ENCODE data around the gene MSL3.

MSL3 gene

DNA sequence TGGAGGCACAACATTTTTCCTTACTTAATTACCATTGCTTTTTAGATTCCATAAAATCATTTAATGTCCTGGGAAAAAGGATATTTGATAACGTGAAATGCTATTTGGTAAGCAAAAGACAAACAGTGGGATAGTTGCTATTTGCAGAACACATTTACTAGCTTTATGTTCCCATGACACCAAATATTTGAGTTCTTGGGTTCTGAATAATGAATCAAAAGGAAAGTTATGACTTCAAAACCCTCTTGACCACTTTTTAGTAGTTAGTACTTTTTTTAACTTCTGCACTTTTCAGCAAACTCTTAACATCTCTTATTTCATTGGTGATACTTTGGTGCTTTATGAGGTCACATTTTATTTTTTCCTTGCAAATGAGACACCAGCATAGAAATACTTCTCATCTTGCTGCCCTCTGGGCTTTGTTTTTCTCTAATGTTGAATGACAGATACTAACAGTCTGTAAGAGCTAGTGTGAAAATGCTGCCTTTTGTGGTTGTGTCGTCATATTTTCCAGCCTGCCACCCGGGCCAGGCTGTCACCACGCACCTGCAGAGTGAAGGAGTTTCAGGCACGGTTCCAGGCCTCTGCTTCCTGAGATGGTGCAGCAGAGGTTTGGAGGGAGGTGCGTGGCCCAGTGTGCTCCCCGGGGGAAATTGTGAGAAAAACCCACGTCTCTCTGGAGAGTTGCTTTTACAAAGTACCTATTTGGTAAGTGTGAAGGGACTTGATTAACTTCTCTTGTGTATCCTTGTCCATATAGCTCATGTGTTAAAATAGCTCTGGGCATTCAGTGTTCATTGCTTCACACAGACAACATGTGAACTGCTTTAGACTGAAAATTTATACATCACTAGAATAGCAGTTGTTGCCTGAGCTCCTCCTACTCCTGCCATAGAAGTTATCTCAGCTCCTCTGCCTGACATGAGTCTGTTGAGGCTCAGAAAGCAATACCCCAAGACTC is 34.7 kb downstream of the MSL3 start (continued):
- no peak for TF ChIP-seq ZSCAN16 (tag by site-specific recombination; IDR thresholded peaks at IDR 0.05)
- no peak for TF ChIP-seq ZNF670 (tag by site-specific recombination; IDR thresholded peaks at IDR 0.05; ENCODE audit: low read depth)
- TF ChIP-seq, protein P1, sequence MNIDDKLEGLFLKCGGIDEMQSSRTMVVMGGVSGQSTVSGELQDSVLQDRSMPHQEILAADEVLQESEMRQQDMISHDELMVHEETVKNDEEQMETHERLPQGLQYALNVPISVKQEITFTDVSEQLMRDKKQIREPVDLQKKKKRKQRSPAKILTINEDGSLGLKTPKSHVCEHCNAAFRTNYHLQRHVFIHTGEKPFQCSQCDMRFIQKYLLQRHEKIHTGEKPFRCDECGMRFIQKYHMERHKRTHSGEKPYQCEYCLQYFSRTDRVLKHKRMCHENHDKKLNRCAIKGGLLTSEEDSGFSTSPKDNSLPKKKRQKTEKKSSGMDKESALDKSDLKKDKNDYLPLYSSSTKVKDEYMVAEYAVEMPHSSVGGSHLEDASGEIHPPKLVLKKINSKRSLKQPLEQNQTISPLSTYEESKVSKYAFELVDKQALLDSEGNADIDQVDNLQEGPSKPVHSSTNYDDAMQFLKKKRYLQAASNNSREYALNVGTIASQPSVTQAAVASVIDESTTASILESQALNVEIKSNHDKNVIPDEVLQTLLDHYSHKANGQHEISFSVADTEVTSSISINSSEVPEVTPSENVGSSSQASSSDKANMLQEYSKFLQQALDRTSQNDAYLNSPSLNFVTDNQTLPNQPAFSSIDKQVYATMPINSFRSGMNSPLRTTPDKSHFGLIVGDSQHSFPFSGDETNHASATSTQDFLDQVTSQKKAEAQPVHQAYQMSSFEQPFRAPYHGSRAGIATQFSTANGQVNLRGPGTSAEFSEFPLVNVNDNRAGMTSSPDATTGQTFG (tag by site-specific recombination; IDR thresholded peaks at IDR 0.05; ENCODE audit: borderline replicate concordance) = no peak
- TF ChIP-seq ZBTB17 (tag by site-specific recombination; IDR thresholded peaks at IDR 0.05) = 0 out of 2 replicates have a peak, but pooled peaks have one; percentile 21
- peak; percentile 45; the same call in 1 of the 2 replicates for TF ChIP-seq ZBTB21 (tag by site-specific recombination; IDR thresholded peaks at IDR 0.05)
- TF ChIP-seq ZEB2 (tag by site-specific recombination; IDR thresholded peaks at IDR 0.05) = 0 out of 2 replicates have a peak, but pooled peaks have one; percentile 29
- peak; percentile 52 for TF ChIP-seq ZNF341 (tag by site-specific recombination; IDR thresholded peaks at IDR 0.05; ENCODE audit: low read depth)
- TF ChIP-seq, protein P2, sequence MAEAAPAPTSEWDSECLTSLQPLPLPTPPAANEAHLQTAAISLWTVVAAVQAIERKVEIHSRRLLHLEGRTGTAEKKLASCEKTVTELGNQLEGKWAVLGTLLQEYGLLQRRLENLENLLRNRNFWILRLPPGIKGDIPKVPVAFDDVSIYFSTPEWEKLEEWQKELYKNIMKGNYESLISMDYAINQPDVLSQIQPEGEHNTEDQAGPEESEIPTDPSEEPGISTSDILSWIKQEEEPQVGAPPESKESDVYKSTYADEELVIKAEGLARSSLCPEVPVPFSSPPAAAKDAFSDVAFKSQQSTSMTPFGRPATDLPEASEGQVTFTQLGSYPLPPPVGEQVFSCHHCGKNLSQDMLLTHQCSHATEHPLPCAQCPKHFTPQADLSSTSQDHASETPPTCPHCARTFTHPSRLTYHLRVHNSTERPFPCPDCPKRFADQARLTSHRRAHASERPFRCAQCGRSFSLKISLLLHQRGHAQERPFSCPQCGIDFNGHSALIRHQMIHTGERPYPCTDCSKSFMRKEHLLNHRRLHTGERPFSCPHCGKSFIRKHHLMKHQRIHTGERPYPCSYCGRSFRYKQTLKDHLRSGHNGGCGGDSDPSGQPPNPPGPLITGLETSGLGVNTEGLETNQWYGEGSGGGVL (tag by site-specific recombination; IDR thresholded peaks at IDR 0.05) = 0 out of 2 replicates have a peak, but pooled peaks have one; percentile 11

DNA sequence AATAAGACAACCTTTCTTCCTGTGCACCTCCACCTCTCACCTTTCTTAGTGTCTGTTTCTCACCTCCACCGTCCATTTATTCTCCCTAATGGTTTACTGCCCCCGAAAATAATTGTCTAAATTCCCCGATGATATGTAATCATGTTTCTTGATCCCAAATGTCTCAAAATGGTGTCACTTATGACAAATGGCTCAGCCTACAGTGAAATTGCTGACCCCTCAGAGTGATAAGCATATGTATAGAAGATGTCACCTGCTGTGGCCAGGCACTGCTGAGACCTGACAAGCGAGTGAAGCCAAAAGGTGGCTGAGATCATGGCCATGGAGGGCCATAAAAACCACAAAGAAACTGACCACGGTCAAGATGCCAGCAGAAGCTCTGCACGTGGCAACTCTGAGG is 35.7 kb downstream of the MSL3 start:
- Histone ChIP-seq H3K36me3 (ENCODE audit: control insufficient read depth in 2 of 2, insufficient read depth in 1 of 2, low read length in 2 of 2) (no peaks in the 10 kb centered on the region), H3K27ac (ENCODE audit: extremely low read depth, low read depth, low read length) (no peak overlapping the region), H3K4me3 (ENCODE audit: low read depth, low read length) (no peak overlapping the region), H3K4me1 (ENCODE audit: control insufficient read depth, insufficient read depth, low read length) (no peaks in the 10 kb centered on the region; the same call in 1 of the 2 replicates), H3K9me3 (ENCODE audit: control insufficient read depth, insufficient read depth, low read depth, low read length) (no peaks in the 10 kb centered on the region)
- TF ChIP-seq, protein P3, sequence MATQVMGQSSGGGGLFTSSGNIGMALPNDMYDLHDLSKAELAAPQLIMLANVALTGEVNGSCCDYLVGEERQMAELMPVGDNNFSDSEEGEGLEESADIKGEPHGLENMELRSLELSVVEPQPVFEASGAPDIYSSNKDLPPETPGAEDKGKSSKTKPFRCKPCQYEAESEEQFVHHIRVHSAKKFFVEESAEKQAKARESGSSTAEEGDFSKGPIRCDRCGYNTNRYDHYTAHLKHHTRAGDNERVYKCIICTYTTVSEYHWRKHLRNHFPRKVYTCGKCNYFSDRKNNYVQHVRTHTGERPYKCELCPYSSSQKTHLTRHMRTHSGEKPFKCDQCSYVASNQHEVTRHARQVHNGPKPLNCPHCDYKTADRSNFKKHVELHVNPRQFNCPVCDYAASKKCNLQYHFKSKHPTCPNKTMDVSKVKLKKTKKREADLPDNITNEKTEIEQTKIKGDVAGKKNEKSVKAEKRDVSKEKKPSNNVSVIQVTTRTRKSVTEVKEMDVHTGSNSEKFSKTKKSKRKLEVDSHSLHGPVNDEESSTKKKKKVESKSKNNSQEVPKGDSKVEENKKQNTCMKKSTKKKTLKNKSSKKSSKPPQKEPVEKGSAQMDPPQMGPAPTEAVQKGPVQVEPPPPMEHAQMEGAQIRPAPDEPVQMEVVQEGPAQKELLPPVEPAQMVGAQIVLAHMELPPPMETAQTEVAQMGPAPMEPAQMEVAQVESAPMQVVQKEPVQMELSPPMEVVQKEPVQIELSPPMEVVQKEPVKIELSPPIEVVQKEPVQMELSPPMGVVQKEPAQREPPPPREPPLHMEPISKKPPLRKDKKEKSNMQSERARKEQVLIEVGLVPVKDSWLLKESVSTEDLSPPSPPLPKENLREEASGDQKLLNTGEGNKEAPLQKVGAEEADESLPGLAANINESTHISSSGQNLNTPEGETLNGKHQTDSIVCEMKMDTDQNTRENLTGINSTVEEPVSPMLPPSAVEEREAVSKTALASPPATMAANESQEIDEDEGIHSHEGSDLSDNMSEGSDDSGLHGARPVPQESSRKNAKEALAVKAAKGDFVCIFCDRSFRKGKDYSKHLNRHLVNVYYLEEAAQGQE (tag by site-specific recombination; IDR thresholded peaks at IDR 0.05) = no peak
- TF ChIP-seq ZNF76 (tag by site-specific recombination; IDR thresholded peaks at IDR 0.05; ENCODE audit: borderline replicate concordance, low read depth) = no peak
- TF ChIP-seq, protein P4, sequence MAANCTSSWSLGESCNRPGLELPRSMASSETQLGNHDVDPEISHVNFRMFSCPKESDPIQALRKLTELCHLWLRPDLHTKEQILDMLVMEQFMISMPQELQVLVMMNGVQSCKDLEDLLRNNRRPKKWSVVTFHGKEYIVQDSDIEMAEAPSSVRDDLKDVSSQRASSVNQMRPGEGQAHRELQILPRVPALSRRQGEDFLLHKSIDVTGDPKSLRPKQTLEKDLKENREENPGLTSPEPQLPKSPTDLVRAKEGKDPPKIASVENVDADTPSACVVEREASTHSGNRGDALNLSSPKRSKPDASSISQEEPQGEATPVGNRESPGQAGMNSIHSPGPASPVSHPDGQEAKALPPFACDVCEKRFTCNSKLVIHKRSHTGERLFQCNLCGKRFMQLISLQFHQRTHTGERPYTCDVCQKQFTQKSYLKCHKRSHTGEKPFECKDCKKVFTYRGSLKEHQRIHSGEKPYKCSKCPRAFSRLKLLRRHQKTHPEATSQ (tag by site-specific recombination; IDR thresholded peaks at IDR 0.05) = no peak
- no peak for TF ChIP-seq ZNF571 (tag by site-specific recombination; IDR thresholded peaks at IDR 0.05)
- TF ChIP-seq ZNF664 (tag by site-specific recombination; IDR thresholded peaks at IDR 0.05) = no peak
- no peak for TF ChIP-seq ZNF548 (tag by site-specific recombination; IDR thresholded peaks at IDR 0.05)
- no peak for TF ChIP-seq KLF8 (tag by site-specific recombination; IDR thresholded peaks at IDR 0.05)
- TF ChIP-seq ZNF670 (tag by site-specific recombination; IDR thresholded peaks at IDR 0.05; ENCODE audit: low read depth) = no peak
- TF ChIP-seq ZNF112 (tag by site-specific recombination; IDR thresholded peaks at IDR 0.05) = no peak
- TF ChIP-seq, protein P5, sequence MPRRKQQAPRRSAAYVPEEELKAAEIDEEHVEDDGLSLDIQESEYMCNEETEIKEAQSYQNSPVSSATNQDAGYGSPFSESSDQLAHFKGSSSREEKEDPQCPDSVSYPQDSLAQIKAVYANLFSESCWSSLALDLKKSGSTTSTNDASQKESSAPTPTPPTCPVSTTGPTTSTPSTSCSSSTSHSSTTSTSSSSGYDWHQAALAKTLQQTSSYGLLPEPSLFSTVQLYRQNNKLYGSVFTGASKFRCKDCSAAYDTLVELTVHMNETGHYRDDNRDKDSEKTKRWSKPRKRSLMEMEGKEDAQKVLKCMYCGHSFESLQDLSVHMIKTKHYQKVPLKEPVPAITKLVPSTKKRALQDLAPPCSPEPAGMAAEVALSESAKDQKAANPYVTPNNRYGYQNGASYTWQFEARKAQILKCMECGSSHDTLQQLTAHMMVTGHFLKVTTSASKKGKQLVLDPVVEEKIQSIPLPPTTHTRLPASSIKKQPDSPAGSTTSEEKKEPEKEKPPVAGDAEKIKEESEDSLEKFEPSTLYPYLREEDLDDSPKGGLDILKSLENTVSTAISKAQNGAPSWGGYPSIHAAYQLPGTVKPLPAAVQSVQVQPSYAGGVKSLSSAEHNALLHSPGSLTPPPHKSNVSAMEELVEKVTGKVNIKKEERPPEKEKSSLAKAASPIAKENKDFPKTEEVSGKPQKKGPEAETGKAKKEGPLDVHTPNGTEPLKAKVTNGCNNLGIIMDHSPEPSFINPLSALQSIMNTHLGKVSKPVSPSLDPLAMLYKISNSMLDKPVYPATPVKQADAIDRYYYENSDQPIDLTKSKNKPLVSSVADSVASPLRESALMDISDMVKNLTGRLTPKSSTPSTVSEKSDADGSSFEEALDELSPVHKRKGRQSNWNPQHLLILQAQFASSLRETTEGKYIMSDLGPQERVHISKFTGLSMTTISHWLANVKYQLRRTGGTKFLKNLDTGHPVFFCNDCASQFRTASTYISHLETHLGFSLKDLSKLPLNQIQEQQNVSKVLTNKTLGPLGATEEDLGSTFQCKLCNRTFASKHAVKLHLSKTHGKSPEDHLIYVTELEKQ (tag by site-specific recombination; IDR thresholded peaks at IDR 0.05; ENCODE audit: borderline replicate concordance) = no peak
- no peak for TF ChIP-seq ZNF121 (tag by site-specific recombination; IDR thresholded peaks at IDR 0.05)
- ChIA-PET CTCF (no interaction called here), POLR2A (no interaction called here)
